Inflammatory macrophage (primary cell): Measurements from ENCODE around the gene TTLL12.

Experiments
- DNase-seq, 2 donors: peaks; one replicate each; pipeline ENCODE4 v3.0.0-alpha.2; 2020 to 2022

TTLL12 gene

GRCh38 chr22:43118953-43119458 is 67.9 kb downstream of the TTLL12 start:
- no peak for DNase-seq

GRCh38 chr22:43118024-43118849 is 68.7 kb downstream of the TTLL12 start:
- DNase-seq: no peak

- no peak for DNase-seq
Measured at GRCh38 chr22:43116932-43117331, 70.0 kb downstream of the TTLL12 start.
